ENCODE results near the gene CDH4.

DNA sequence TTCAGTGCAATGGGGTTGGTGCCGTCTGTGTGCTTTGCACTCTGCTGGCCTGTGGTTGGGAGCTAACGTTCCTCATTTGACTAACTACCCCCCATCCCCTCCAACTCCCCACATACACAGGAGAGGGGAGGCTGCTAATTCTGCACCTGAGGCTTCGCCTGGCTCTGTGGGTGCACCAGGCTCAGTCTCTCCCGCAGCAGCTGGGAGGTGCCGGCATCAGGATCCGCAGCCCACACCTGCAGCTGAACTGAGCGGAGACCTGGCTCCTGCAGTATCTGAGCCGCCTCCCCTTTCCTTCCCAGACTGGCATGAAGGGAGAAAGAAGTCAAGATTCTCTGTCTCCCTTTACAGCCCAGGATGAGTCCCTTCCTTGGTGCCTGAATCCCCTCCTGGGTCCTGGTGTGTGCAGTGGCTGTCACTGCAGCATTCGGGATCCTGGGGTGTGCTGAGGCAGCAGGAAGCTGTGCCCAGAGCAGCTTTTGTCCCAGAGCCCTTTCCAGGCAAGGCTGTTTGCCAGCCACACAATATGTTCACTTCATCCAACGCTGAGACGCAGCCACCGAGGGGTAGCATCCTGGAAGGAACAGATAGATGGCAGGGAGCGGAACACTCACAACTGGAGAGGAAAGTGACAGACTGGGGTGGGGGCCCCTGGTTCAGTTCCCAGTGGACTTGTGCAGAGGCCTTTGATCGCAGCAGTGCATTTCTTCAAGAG, 70.2 kb downstream of the CDH4 start:
- TF ChIP-seq, protein P1, sequence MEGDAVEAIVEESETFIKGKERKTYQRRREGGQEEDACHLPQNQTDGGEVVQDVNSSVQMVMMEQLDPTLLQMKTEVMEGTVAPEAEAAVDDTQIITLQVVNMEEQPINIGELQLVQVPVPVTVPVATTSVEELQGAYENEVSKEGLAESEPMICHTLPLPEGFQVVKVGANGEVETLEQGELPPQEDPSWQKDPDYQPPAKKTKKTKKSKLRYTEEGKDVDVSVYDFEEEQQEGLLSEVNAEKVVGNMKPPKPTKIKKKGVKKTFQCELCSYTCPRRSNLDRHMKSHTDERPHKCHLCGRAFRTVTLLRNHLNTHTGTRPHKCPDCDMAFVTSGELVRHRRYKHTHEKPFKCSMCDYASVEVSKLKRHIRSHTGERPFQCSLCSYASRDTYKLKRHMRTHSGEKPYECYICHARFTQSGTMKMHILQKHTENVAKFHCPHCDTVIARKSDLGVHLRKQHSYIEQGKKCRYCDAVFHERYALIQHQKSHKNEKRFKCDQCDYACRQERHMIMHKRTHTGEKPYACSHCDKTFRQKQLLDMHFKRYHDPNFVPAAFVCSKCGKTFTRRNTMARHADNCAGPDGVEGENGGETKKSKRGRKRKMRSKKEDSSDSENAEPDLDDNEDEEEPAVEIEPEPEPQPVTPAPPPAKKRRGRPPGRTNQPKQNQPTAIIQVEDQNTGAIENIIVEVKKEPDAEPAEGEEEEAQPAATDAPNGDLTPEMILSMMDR (IDR thresholded peaks at IDR 0.05) = no peak
- TF ChIP-seq, protein P2, sequence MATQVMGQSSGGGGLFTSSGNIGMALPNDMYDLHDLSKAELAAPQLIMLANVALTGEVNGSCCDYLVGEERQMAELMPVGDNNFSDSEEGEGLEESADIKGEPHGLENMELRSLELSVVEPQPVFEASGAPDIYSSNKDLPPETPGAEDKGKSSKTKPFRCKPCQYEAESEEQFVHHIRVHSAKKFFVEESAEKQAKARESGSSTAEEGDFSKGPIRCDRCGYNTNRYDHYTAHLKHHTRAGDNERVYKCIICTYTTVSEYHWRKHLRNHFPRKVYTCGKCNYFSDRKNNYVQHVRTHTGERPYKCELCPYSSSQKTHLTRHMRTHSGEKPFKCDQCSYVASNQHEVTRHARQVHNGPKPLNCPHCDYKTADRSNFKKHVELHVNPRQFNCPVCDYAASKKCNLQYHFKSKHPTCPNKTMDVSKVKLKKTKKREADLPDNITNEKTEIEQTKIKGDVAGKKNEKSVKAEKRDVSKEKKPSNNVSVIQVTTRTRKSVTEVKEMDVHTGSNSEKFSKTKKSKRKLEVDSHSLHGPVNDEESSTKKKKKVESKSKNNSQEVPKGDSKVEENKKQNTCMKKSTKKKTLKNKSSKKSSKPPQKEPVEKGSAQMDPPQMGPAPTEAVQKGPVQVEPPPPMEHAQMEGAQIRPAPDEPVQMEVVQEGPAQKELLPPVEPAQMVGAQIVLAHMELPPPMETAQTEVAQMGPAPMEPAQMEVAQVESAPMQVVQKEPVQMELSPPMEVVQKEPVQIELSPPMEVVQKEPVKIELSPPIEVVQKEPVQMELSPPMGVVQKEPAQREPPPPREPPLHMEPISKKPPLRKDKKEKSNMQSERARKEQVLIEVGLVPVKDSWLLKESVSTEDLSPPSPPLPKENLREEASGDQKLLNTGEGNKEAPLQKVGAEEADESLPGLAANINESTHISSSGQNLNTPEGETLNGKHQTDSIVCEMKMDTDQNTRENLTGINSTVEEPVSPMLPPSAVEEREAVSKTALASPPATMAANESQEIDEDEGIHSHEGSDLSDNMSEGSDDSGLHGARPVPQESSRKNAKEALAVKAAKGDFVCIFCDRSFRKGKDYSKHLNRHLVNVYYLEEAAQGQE (IDR thresholded peaks at IDR 0.05; ENCODE audit: insufficient read depth in 1 of 2, low read depth in 2 of 2, low read length in 1 of 2) = no peak
